GM10847 (cell line): Measurements from ENCODE around the gene PDE3A.

ENCODE experiments used
- POLR2A ChIP-seq: IDR thresholded peaks from 2 replicates; pipeline ENCODE4 v1.6.1; 2011; ENCODE audit not compliant: insufficient read length; ENCODE audit errors: extremely low read depth

PDE3A gene

DNA sequence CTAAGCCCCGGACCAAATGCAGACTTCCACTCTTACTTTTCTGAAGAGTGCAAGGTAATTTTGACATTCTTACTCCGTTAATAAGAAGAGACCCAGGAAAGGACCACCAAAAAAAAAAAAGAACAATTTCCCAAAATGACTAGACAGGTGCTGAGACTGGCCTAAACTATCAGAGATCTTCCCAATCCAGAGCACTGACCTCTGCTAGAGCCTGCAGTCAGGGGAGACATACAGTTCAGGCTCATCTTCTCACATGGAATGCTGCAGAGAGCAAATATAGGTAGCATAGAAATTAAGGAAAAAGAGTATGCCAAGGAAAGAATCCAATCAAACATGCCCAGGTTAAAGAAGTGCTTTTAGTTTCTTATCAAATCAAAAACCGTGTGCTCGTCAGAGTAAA, 177.9 kb downstream of the PDE3A start:
- no peak for TF ChIP-seq POLR2A

DNA sequence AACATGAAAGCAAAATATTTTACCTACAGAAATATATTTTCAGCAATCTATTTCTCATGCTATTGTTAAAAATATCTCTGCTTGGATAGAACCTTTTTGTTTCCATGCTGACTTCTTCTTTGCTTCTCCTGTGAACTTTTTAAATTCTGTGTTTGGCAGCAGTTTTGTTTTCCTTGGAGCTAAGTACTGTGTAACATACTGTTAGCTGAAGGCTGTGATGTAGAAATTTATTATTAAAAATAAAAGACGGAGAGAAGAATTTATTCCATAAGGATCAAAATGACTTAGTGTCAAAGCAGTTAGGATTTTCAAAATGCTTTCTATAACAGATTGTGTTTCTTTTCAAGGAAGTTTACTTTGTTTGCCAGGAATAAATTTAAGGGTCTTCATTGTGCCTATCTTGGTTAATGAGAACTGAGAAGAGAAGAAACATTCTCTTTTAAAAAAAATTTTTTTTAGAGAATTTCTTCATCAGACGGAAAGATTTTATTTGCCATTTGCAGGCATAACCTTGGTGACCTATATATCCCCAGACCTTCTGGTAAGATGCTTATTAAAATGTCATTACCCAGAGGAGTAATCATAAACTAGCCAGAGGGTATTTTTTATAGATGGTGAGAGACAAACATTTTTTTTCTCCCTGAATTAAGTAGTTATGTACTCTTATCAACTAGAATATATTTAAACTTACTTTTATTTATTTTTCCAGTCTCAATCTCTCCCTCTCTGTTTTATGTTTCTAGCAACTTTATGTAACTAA, 179.7 kb downstream of the PDE3A start:
- TF ChIP-seq POLR2A, result no peak

DNA sequence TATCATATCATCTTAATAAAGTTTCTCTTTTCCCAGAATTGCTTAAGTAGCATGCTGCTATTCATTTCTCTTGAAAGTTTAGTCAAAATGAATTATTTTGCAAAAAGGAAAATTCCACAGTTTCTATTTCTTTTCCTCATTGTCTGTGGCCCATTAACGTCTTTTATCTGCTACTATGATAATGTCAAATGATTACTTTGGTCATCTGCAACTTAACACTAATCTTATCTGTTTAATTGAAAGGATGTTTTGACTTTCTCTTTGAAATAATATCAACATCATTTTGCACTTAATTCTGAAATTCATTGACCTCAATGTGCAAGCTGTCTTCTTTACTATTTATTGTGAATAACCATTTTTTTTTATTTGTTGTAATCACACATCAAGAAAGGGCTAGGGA, 180.3 kb downstream of the PDE3A start:
- no peak for TF ChIP-seq POLR2A

DNA sequence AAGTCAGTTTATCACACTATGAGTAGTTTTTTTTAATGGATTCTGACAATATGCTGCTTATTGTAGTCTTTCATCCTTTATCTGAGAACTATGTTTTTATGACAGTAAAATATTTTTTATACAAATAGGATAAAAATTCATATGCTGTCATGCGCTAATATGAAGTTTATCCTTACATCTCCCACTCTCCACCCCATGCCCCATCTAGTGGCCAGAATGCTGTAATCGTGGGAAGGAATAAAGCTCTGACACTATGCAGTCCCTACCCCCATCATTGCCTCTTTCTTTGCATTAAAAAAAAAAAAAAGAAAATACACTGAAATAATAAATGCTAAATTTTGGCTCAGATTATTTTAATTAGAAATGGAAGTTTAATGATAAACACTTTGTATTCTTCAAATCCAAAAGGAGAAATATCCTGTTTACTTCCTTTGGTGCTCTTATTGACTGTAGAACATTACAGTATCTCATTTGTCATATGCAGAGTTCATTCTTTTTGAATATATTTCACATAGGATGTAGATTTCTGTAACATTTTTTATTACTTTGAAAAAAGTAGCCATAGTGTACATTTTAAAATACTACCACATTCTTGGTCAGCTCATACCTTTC, 180.9 kb downstream of the PDE3A start:
- TF ChIP-seq POLR2A, result no peak

DNA sequence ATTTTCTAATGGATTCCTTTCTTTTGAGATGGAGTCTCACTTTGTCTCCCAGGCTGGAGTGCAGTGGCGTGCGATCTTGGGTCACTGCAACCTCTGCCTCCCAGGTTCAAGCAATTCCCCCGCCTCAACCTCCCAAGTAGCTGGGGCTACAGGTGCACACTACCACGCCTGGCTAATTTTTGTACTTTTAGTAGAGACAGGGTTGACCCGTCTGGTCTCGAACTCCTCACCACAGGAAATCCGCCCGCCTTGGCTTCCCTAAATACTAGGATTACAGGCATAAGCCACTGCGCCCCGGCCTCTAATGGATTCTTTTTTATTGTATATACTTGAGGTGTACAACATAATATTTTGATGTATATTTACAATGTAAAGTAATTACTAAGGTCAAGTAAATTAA, 186.7 kb downstream of the PDE3A start:
- no peak for TF ChIP-seq POLR2A

DNA sequence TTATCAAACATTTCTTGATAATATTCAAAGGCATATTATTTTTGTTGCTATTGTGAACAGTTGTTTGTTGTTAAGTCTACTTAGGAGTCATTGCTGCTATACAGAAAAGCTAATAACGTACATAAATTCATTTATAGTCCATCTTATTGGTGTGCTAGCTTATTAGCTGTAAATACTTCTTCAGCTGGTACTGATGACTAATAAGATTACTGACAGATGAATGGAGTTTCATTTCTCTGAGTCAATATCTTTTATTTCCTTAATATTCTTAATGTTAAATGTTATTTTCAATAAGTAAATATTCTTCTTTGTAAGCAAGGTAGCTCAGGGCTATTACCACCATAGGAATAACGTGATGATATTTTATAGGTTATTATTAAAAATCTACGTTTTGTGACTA, 187.4 kb downstream of the PDE3A start:
- no peak for TF ChIP-seq POLR2A

DNA sequence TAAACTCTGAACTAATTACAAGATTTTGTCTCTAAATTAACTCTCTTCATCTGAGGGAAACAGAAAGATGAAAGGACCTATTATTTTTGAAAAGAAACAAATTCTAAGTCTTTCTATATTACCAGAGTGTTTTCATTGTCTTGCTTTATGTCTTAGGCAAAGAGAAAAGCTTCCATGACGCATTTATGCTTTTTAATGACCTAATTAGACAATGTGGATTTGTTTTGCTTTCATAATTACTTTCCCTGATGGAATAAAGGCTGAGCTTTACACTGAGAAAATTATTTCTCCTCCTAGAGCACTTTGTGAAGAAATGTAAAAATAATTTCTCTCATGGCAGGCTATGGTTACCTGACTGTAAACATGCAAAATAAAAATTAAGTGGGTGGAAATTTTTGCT, 188.8 kb downstream of the PDE3A start:
- no peak for TF ChIP-seq POLR2A

DNA sequence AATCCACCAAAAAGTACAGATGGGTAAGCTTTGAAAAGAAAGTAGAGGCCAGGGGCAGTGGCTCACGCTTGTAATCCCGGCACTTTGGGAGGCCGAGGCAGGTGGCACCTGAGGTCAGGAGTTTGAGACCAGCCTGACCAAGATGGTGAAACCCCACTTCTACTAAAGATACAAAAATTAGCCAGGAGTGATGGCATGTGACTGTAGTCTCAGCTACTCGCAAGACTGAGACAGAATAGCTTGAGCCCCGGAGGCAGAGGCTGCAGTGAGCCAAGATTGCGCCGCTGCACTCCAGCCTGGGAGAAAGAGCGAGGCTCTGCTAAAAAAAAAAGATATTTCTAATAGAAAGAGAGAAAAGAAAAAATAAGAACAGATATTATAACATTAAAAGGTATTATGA, 192.6 kb downstream of the PDE3A start:
- no peak for TF ChIP-seq POLR2A

- TF ChIP-seq POLR2A, result no peak
Measured at GRCh38 chr12:20561871-20562270, 193.5 kb downstream of the PDE3A start.

- no peak for TF ChIP-seq POLR2A
Measured at GRCh38 chr12:20567413-20567812, 199.1 kb downstream of the PDE3A start.

- no peak for TF ChIP-seq POLR2A
Measured at GRCh38 chr12:20572451-20572850, 204.1 kb downstream of the PDE3A start.

DNA sequence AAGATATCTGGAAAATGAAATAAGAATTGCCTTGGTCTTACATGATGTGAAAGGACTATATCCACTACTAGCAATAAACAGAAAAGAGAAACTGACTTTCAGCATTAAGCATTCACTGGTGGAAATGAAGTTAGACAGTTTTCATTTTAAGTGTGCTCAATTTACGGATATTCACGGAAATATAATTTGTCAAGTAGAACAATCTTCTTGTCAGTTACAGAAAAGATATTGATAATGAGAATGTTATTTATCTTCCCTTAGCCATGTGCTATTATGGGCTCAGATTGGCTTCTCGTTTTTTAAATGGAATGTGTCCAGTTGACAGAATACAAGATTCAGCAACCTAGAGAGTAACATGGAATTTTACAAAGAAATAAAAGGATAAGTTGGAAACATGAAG, 208.2 kb downstream of the PDE3A start:
- TF ChIP-seq POLR2A, result no peak

DNA sequence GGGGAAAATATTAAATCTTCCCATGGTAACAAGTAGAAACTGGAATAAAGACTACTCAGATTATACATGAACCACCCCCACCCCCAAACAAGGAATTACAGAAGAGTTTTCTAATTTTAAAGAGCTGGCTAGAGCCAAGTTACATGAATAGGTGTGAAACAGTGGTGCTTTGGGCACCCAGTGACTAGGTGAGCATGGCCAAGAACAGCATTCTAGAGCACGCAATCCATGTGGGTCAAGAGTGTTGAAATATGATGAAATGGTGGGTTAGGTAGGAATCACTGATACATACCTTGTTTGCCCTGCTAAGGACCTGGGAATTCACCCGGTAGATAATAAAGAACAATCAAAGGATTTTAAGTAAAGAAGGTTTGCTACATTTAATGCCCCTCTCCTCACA, 208.7 kb downstream of the PDE3A start:
- TF ChIP-seq POLR2A, result no peak

DNA sequence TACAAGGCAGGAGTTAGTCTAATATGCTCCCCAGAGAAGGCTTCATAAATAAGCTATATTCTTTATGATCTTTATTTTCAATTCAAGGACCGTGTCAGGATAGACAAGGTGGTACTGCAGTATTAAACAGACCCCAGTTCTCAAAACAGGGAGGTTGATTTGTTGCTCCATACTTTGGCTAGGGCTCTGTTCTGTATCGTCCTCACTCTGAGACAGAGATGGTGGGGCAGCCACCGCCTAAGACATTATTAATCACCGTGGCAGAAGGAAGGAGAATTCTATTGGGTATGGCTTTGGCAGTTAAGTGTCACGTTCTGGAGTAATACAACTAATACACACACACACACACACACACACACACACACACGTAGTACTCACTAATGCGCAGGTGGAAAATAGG, 209.8 kb downstream of the PDE3A start:
- TF ChIP-seq POLR2A, result no peak

DNA sequence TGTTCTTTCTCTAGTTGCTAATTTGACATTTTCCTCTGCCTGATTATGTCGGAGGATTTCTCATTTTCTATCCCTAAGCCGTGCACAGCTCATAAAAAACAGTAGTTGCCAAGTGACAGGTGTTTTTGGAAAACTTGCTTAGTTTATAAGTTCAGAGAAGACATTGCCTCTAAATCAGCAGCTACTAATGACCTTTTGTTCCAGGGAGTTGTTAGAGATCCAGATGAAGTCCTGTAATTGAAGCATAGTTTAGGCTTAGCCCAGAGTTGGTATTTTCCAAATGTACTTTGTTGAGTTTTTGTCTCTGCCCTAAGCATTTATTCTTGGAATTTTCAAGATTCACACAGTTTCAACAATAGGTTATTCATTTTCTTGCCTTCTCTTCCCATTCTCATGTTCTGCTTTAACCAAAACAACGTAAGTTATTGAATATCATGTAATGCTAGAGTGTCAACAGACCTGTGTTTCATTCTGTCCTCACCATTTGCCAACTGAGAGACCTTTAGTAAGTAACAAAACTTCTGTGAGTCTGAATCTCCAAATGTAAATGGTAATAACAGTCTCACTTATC, 216.8 kb downstream of the PDE3A start:
- TF ChIP-seq POLR2A, result no peak

DNA sequence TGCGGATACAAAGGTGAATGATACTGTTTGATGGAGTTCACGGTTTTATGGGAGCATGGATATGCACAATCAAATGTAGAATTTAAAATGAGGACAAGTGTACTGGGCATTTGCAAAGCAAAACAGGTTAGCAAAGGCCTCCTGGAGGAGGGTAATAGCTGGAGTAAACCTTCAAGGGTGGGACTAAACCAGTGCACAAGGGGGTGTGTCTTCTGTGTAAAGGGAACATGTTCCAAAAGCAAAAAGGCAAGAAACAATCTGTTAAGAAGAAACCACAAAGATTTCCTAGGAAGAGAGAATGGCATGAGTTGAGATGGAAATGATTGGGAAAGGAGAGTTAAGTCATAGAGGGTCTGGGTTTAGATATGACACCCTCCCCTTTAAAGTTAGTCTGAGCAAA, 217.6 kb downstream of the PDE3A start:
- TF ChIP-seq POLR2A, result no peak

GRCh38 chr12:20588042-20588441, 219.7 kb downstream of the PDE3A start:
- no peak for TF ChIP-seq POLR2A
